Measurements from ENCODE around the gene COL18A1. TPM values are rescaled to one million over a fixed set of nuclear protein-coding genes. Genes with fewer than 3 reads are reported as not detected.

The COL18A1 gene
- total and polyA plus RNA-seq, 2 of the 8 experiments (the other 6 are each of a cell fraction or from before 2014, with no cell fraction given), result 145 to 201 TPM

GRCh38 chr21:45528028-45528705 lies 123.2 kb downstream of the COL18A1 start (continued):
- TF ChIP-seq CREB1 (IDR thresholded peaks at IDR 0.05), result no peak
- TF ChIP-seq CHD1 (IDR thresholded peaks at IDR 0.05; ENCODE audit: low read depth, low read length), result no peak
- no peak for TF ChIP-seq YY1 (IDR thresholded peaks at IDR 0.05; ENCODE audit: low read depth, low read length)

All from H1 (cell line).